NB4 (cell line): Measurements from ENCODE around the gene CFP.

Source experiments
- DNase-seq: peaks from one replicate; pipeline ENCODE4 v3.0.0; 2010; ENCODE audit warnings: low read depth
- H3K4me3 ChIP-seq: one replicate; pipeline ENCODE4 v1.5.1; 2011; ENCODE audit warnings: mild to moderate bottlenecking, low read depth, low read length, moderate library complexity
- MAX ChIP-seq: IDR thresholded peaks from 2 replicates; pipeline ENCODE4 v1.6.1; 2011; ENCODE audit warnings: low read depth, low read length
- MYC ChIP-seq: IDR thresholded peaks from 2 replicates; pipeline ENCODE4 v1.6.1; 2011; ENCODE audit warnings: low read depth, low read length
- POLR2A ChIP-seq: IDR thresholded peaks from 2 replicates; pipeline ENCODE4 v1.6.1; 2011; ENCODE audit warnings: mild to moderate bottlenecking; ENCODE audit not compliant: insufficient read length; ENCODE audit errors: extremely low read depth
- TF ChIP-seq, protein P1 (sequence below): IDR thresholded peaks from one replicate; pipeline ENCODE4 v1.5.1; 2012; ENCODE audit warnings: low read depth, low read length

CFP gene

GRCh38 chrX:47619486-47620302 lies 10.0 kb downstream of the CFP start, which contains the start of gene SYN1:
TSS of gene SYN1 (minus strand) at chrX:47619857. CDS start at chrX:47619728, 129 bp downstream.
- peak; percentile 85 for DNase-seq
- H3K4me3 ChIP-seq = no peak within 1 kb of the TSS
- TF ChIP-seq MYC (no peak), MAX (peak; percentile 52; the same call in 1 of the 2 replicates)

GRCh38 chrX:47618923-47619485 lies 10.7 kb downstream of the CFP start:
- TF ChIP-seq POLR2A (no peak), MYC (no peak), MAX (no peak)
- TF ChIP-seq, protein P1, sequence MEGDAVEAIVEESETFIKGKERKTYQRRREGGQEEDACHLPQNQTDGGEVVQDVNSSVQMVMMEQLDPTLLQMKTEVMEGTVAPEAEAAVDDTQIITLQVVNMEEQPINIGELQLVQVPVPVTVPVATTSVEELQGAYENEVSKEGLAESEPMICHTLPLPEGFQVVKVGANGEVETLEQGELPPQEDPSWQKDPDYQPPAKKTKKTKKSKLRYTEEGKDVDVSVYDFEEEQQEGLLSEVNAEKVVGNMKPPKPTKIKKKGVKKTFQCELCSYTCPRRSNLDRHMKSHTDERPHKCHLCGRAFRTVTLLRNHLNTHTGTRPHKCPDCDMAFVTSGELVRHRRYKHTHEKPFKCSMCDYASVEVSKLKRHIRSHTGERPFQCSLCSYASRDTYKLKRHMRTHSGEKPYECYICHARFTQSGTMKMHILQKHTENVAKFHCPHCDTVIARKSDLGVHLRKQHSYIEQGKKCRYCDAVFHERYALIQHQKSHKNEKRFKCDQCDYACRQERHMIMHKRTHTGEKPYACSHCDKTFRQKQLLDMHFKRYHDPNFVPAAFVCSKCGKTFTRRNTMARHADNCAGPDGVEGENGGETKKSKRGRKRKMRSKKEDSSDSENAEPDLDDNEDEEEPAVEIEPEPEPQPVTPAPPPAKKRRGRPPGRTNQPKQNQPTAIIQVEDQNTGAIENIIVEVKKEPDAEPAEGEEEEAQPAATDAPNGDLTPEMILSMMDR = no peak
- H3K4me3 ChIP-seq = no peak overlapping the region
- DNase-seq = no peak

GRCh38 chrX:47614618-47615017 lies 15.1 kb downstream of the CFP start:
- DNase-seq = no peak
- no peak for TF ChIP-seq MYC
- H3K4me3 ChIP-seq = no peak overlapping the region

DNA sequence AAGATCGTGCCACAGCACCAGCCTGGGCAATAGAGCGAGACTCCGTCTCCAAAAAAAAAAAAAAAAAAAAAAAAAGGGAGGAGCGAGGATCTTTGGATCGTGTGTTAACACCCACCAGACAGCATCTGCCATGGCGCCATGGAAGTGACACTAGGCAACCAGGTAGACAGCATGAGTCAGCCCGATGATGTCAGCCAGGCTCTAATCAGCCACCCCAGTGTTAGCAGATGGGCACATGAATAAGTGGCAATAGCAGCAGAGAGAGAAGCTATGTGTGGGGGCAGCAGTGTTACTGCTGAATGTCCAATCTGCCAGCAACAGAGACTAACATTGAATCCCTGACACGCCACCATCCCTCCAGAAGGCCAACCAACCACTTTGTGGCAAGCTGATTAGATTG lies 16.6 kb downstream of the CFP start:
- H3K4me3 ChIP-seq = no peak overlapping the region
- no peak for DNase-seq
- TF ChIP-seq MAX (no peak), MYC (no peak), POLR2A (no peak)
- TF ChIP-seq, protein P1 = no peak

GRCh38 chrX:47612418-47612817 lies 17.3 kb downstream of the CFP start:
- H3K4me3 ChIP-seq = no peak overlapping the region
- TF ChIP-seq, protein P1 = no peak
- TF ChIP-seq MAX = no peak
- no peak for TF ChIP-seq POLR2A
- TF ChIP-seq MYC = no peak
- no peak for DNase-seq

- H3K4me3 ChIP-seq = no peak overlapping the region
- TF ChIP-seq, protein P1 = no peak
- TF ChIP-seq POLR2A = no peak
- no peak for TF ChIP-seq MYC
- TF ChIP-seq MAX = no peak
- DNase-seq = no peak
These were observed 17.8 kb downstream of the CFP start for GRCh38 chrX:47611926-47612325.
